Daoy (cell line): ENCODE measurements around the gene ZNF548. TPM values are rescaled to one million over a fixed set of nuclear protein-coding genes. Genes with fewer than 3 reads are reported as not detected.
"Not testable (repeated sequence)": the region's sequence is repeated elsewhere in the genome, so short reads cannot be mapped to it uniquely, and the experiment has no call there.

ENCODE experiments used
- DNase-seq: peaks from one replicate; pipeline ENCODE4 v3.0.0-alpha.2; 2015; ENCODE audit warnings: low read depth
- total RNA-seq: library from RNA; depleted of rRNA; stranded (reverse); fragments of >200 nt; shearing (Covaris generic); gene quantifications from 2 replicates; pipeline ENCODE4 v1.2.3, GENCODE V29; 2014; rRNA removed

Gene ZNF548
- total RNA-seq, result 13.4 and 17.3 TPM in 2 replicates

DNA sequence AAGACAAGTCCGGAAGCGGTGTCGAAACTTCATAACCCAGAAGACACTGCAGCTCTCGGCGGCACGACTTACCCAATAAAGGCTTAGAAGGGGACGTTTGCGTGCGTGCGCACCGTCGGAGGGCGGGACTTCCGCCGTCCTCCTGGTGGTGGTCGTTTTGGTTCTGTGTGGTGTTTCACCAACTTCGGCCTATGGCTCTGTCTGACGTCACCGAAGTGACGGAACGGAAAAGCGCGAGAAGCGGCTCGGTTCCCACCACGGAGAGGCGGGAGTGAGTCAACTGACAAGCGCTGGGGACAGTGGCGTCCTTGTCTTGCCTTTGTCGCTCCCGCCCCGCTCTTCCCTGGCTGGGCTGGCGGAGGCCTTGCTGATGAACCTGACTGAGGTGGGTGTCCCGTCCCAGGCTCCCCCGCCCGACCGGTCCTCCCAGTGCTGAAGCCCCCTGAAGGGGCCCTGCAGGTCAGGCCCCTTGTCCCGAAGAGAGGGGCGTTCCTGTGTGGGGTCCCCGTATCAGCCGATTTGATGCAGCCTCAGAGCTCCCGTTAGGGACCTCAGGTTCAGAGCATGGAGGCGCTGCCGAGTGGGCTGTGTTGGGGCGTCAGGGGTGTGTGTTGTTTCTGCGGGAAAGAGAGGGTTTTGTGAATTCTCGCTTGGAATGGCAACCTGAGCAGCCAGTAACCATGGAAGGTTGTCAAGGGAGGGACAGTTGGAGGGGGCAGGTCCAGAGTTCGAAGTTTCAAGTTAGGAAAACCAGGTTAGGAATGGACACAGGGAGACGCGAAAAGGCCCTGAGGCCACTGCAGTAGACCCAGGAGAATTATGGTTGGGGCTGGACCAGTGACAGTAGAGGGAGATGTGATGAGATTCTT is at the start of gene ZNF548:
Gene ZNF548 (plus strand): TSS at position 125 of the 869 bp plus-strand sequence. CDS start 246 bp downstream, at position 371.
- DNase-seq, result peak; percentile 98

DNA sequence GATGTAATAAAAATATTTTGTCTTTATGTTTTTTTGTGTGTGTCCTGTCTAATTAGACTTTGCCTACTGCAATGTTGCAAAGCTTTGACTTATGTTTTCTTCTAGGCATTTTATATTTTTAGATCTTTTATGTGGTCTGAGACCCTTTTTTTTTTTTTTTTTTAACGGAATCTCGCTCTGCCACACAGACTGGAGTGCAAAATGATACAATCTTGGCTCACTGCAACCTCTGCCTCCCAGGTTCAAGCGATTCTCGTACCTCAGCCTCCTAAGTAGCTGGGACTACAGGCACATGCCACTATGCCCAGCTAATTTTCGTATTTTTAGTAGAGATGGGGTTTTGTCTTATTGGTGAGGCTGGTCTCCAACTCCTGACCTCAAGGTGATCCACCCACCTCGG is 47.1 kb upstream of the ZNF548 start:
- no peak for DNase-seq

DNA sequence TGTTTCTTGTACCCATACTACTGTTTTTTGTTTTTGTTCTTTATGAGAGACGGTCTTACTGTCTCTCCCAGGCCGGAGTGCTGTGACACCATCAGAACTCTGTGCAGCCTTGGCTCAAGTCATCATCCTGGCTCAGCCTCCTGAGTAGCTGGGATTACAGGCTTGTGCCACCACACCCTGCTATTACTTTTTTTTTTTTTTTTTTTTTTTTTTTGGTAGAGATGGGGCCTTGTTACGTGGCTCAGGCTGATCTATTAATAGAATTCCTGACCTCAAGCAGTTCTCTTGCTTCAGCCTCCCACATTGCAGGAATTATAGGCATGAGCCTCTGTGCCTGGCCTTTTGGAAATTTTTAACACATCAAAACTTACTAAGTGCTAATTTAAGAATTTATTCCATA is 41.5 kb upstream of the ZNF548 start:
- no peak for DNase-seq

DNA sequence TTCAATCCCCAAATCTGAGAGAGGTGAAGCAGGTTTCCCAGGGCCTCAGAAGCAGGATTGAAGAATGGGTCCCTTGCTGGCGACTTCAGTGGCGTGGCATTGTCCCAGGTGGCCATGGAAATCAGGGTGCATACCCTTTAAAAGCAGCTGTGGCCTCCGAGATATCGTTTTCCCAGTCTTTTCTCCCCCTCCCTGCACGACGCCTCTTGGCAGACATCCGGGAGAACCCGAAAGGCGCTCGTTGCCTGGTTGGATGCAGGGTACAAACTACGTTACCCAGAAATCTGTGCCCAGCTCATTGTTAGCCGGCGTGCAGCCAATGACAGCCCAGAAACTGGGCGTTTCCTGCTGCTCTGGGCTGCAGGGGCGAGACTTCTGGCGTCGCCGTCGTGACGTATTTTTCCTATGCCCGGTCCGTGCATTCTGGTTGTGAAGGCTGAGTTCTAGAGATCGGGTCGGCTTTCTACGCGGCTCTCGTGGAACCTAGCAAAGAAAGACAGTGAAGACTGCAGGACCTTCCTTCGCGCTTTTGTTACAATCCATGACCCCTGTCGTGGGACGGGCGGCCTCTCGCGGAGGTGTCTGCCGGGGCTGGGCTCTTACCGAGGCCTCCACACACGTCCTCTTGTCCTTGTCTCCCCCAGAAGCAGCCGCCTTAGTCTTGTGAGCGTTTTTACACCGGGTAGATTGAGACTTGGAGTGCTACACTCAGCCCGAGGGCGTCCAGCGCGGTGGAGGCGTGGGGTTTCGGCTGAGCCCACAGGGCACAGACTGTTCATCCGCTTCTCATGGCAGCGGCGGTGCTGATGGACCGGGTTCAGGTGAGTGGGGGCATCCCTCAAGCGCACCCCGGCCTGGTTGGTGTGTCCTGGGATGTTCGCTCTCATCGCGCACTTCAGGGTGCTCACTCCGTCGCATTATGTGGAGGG is 38.5 kb upstream of the ZNF548 start, which contains the start of gene ZNF304:
Gene ZNF304 (plus strand): TSS at position 395 of the 929 bp plus-strand sequence. CDS start 394 bp downstream, at position 789.
- peak; percentile 96 for DNase-seq

DNA sequence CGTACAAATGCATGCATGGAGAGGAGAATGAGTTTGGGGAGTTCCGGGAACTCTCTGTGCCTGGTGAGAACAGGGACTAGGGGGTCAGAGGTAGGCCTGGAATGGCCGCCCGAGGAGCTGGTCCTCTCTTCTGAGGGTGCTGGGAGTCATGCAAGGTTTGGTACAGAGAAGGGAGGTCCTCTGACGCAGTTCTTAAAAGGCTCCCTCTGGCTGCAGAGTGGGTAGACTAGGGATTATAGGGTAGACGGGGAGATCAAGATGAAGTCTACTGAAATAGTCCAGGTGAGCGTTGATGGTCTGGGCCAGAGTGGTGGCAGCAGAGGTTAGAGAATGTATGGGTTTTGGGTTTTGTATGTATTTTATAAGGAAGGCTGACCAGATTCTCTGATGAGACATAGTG is 37.8 kb upstream of the ZNF548 start:
- no peak for DNase-seq

DNA sequence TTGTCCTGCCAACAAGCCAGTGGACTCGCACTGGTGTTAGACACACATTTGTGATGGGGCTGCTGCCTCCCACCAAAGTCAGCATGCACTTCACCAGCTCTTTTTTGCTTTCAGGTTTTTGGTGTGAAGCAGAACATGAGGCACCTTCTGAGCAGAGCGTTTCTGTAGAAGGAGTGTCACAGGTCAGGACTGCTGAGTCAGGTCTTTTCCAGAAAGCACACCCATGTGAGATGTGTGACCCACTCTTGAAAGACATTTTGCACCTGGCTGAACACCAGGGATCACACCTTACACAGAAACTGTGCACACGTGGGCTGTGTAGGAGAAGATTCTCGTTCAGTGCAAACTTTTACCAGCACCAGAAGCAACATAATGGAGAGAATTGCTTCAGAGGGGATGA is 33.7 kb upstream of the ZNF548 start:
- DNase-seq, result no peak

DNA sequence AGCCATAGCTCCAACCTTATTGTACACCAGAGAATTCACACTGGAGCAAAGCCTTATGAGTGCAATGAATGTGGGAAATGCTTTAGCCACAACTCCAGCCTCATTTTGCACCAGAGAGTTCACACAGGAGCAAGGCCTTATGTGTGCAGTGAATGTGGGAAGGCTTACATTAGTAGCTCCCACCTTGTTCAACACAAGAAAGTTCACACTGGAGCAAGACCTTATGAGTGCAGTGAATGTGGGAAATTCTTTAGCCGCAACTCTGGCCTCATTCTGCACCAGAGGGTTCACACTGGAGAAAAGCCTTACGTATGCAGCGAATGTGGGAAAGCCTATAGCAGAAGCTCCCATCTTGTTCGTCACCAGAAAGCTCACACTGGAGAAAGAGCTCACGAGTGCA is 32.2 kb upstream of the ZNF548 start:
- DNase-seq, result no peak

DNA sequence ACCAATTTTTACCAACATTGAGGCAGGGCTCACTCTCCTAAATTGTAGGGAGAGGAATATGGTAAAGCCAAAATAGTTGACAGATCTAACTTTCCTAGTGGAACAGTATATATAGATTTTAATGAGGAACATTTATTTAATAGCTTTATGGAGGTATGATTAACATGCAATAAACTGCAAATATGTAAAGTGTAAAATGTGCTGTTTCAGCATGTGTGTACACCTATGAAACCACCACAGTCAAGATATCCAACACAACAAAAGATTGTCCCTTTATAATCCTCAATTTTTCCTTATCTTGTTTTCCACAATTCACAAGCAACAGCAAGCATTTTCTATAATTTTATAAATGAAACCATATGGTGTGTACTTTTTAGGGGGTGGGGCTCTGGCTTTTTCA is 30.4 kb upstream of the ZNF548 start:
- DNase-seq, result no peak

DNA sequence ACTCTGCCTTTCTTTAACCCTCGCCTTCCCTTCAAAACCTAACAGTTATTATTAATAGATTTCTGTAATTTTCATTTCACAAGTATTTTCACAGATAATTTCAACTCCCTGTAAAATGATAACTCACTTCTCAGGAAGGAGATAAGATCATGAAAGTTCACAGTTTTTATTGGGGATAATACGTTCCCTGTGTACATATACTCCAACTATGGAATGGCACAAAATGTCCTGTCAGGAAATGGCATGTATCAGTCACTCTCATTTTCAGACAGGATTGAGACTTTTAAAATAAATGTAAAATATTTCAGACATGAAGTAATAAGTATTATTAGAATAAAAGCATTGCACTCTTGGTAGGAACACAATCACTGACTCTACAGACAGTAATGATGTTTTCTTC is 27.2 kb upstream of the ZNF548 start:
- DNase-seq, result no peak

DNA sequence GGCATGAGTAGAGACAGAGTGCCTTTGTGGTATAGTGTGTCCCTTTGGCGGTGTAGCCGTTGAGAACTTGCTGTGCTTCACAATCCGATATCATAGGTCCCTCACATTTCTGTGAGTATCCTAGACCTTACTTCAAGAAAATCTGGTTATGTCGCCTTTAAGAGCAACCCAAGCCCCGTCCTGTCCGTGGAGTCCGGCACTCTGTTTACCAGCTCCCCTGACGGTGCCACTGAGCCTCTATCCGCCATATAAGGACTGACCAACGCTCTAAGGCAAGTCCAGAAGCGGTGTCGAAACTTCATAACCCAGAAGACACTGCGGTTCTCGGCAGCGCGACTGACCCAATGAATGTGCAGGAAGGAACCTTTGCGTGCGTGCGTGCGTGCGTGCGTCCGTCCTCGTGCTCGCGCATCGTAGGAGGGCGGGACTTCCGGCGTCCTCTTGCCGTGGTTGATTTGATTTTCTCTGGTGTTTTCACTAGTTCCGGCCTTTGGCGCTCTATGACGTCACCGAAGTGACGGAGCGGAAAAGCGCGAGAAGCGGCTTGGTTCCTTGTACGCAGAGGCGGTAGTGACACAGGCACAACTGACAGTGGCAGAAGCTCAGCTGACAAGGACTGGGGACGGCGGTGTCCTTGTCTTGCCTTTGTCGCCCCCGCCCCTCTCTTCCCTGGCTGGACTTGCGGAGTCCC is 26.5 kb upstream of the ZNF548 start, which contains the start of the genes TRAPPC2B and ZNF547:
Gene TRAPPC2B (plus strand): TSS at position 555 of the 691 bp plus-strand sequence. CDS start 1,283 bp downstream, outside the sequence.
Gene ZNF547 (plus strand): TSS at position 555 of the 691 bp plus-strand sequence. CDS start 5,005 bp downstream, outside the sequence.
- peak; percentile 100 for DNase-seq

DNA sequence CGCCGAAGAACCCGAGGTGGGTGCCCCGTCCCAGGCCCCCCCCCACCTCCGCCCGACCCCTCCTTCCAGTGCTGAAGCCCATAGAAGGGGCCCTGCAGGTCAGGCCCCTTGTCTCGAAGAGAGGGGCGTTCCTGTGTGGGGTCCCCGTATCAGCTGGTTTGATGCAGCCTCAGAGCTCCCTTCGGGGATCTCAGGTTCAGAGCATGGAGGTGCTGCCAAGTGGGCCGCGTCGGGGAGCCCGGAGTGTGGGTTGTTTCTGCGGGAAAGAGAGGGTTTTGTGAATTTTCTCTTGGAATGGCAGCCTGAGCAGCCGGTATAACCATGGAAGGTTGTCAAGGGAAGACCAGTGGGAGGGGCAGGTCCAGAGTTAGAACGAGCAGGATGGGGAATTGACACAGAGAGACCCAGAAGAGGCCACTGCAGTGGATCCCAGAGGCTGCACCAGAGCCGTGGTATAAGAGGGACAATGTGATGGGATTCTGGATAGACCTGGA is 25.9 kb upstream of the ZNF548 start:
- peak; percentile 9 for DNase-seq

DNA sequence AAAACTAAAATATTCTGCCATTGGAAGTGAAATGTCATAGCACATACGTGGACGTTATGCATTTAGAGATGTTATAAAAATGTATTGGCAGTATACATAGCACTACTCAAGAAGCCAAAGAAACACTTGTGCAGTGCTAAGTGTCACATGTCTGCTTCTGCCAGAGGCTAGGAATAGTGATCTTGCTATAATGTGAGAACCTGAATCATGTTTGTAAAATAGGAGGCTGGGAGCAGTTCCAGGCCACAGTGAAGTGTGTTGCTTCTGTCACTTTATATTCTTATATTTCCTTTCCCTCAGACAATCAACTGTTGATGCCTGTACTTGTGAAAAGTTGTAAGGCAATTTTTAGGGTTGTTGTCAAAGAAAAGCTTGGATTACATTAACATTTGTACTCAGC is 22.9 kb upstream of the ZNF548 start:
- no peak for DNase-seq

DNA sequence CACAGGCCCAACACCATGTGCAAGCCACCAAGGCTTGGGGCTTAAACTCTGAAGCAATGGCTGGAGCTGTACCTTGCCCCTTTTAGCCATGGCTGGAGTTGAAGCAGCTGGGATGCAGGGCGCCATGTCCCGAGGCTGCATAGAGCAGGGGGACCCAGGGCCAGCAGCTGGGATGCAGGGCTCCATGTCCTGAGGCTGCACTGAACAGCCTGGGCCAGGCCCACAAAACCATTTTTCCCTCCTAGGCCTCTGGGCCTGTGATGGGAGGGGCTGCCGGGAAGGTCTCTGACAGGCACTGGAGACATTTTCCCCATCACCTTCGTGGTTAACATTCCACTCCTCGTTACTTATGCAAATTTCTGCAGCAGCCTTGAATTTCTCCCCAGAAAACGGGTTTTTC is 15.5 kb upstream of the ZNF548 start:
- no peak for DNase-seq

DNA sequence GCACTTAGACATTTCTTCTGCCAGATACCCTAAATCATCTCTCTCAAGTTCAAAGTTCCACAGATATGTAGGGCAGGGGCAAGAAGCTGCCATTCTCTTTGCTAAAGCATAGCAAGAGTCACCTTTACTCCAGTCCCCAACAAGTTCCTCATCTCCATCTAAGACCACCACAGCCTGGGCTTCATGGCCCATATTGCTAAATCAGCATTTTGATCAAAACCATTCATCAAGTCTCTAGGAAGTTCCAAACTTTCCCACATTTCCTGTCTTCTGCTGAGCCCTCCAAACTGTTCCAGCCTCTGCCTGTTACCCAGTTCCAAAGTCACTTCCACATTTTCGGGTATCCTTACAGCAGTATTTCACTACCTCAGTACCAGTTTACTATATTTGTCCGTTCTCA is 15.0 kb upstream of the ZNF548 start:
- not testable (repeated sequence) for DNase-seq

DNA sequence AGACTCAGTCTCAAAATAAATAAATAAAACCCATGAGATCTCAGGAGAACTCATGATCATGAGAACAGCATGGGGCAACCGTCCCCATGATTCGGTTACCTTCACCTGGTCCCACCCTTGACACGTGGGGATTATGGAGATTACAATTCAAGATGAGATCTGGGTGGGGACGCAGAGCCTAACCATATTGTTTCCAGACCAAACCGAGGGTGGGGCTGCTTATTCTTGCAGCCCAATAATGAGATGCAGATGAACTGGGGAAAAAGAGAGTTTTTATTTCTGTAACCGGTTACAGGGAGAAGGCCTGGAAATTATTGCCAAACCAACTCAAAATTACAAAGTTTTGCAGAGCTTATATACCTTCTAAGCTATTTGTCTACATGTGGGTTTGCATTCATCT is 13.5 kb upstream of the ZNF548 start:
- DNase-seq, result no peak

DNA sequence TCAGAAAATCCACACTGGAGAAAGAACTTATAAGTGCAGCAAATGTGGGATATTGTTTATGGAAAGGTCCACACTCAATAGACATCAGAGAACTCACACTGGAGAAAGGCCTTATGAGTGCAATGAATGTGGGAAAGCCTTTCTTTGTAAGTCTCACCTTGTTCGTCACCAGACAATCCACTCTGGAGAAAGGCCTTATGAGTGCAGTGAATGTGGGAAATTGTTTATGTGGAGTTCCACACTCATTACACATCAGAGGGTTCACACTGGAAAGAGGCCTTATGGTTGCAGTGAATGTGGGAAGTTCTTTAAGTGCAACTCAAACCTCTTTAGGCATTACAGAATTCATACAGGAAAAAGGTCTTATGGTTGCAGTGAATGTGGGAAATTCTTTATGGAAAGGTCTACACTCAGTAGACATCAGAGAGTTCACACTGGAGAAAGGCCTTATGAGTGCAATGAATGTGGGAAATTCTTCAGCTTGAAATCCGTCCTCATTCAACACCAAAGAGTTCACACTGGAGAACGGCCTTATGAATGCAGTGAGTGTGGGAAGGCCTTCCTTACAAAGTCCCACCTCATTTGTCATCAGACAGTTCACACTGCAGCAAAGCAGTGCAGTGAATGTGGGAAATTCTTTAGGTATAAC is 12.0 kb upstream of the ZNF548 start:
- DNase-seq, result no peak

DNA sequence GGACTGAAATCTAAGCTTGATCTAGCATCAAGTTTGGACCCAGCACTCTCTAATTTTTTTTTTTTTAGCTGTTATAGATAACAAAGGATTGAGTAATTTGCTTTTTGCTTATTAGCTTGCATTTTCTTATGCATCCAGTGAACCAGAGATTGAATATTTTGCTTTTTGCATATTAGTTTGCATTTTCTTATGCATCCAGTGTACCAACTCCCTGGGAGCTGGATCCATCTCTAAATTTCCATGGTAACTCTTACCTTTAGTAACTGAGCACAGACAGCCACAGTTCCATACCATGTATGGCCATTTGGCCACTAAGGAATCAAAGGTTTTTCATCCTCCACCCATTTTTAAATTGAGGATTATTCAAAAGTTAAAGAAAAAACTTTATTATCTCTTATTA is 8.7 kb upstream of the ZNF548 start:
- no peak for DNase-seq

DNA sequence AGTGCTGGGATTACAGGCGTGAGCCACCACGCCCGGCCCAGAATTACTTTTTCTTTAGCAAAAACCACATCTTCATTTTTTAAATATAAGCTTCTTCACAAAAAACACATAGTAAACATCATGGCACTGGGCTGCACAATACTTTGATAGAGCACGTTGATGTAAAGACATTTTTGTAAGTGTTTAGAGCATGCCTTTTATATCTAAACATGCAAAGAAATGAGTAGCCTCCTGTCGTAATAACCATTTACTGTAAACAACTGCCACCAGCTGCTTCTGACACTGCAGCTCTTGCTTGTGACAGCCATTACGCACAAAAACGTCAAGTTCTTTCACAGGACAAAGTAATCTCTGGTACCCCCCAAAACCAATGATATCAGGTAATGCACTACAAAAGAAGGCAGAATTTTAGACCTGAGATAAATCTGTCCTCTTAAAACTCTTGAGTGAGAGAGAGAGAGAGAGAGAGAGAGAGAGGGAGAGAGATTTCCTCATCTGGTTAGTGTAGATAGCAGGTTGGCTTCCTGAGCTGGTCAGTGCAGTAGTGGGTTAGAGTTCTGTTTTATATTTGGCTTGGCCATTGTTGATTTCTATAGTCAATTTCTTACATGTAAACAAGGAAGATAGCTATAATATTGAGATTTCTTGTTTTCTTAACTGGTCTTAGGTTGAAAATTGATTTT is 6.7 kb upstream of the ZNF548 start:
- DNase-seq, result no peak

DNA sequence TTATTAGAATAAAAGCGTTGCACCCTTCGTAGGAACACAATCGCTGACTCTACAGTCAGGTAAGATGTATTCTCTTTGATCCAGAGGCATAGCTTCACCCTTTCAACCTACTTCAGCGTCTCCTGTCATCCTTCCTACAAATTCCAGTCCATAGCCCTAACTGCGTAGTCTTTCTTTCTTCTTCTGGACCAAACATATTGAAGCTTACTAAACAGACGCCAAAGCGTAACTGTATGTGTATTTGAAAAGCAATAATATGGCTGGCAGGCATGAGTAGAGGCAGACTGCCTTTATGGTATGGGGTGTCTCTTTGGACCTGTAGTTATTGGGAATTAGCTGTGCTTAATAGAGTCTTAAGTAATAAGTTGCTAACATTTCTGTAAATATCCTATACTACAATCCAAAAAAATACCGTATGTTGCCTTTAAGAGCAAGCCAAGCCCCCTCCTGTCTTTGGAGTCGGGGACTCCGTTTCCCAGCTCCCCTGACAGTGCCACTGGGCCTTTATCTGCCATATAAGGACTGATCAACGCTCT is 392 bp upstream of the ZNF548 start:
- DNase-seq, result no peak

DNA sequence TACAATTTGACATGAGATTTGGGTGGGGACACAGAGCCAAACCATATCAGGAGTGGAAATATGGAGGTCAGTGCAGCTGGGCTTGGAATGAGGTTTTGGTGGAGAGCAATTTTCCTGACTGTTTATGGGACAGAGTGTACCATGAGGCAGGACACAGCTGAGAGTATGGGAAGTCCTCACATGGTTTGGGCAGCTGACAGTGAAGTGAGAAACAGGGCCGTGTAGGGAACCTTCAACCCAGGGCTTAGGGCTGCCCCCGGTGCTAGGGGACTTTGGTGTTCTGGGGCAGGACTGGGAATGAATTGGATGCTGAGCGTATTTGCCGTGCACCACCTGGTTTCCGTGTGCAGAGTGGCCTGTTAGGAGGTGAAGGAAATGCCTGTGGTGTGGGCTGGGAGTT is 6.1 kb downstream of the ZNF548 start:
- DNase-seq, result no peak
